HEK293 (cell line): Measurements from ENCODE around the gene BRSK1.

Source experiments
- CTCF ChIP-seq: fragments of 450-650 bp; formaldehyde crosslinking; IDR thresholded peaks from 2 replicates; pipeline ENCODE4 v1.5.1; 2016; ENCODE audit warnings: missing biosample characterization, missing genetic modification characterization
- SP3 ChIP-seq: fragments of 450-650 bp; formaldehyde crosslinking; IDR thresholded peaks from 2 replicates; pipeline ENCODE4 v1.5.1; 2016; ENCODE audit warnings: missing biosample characterization, missing genetic modification characterization
- ZFP3 ChIP-seq: fragments of 450-650 bp; formaldehyde crosslinking; IDR thresholded peaks from 2 replicates; pipeline ENCODE4 v1.5.1; 2016; ENCODE audit warnings: low read depth, missing biosample characterization, missing genetic modification characterization
- ZNF114 ChIP-seq: fragments of 450-650 bp; formaldehyde crosslinking; IDR thresholded peaks from 2 replicates; pipeline ENCODE4 v1.5.0; 2017; ENCODE audit warnings: missing biosample characterization, missing genetic modification characterization
- ZNF354C ChIP-seq: fragments of 450-650 bp; formaldehyde crosslinking; IDR thresholded peaks from 2 replicates; pipeline ENCODE4 v1.5.1; 2016; ENCODE audit warnings: missing biosample characterization, missing genetic modification characterization, low read depth, borderline replicate concordance
- ZNF501 ChIP-seq: fragments of 450-650 bp; formaldehyde crosslinking; IDR thresholded peaks from 2 replicates; pipeline ENCODE4 v1.5.1; 2016; ENCODE audit warnings: missing biosample characterization, missing genetic modification characterization

GRCh38 chr19:55240713-55241020 lies 43.1 kb upstream of the BRSK1 start:
- TF ChIP-seq ZNF501 (tag by site-specific recombination) (no peak), CTCF (tag by site-specific recombination) (no peak), ZNF354C (tag by site-specific recombination) (no peak), SP3 (tag by site-specific recombination) (no peak), ZNF114 (no peak), ZFP3 (tag by site-specific recombination) (no peak)
